Measurements from ENCODE around the gene ZAP70. TPM values are rescaled to one million over a fixed set of nuclear protein-coding genes. Genes with fewer than 3 reads are reported as not detected.

ZAP70 gene
- total and polyA plus RNA-seq, 2 donors (not counting 3 experiments of a cell fraction or from before 2014, with no cell fraction given): 0.14 TPM; not detected in 1

DNA sequence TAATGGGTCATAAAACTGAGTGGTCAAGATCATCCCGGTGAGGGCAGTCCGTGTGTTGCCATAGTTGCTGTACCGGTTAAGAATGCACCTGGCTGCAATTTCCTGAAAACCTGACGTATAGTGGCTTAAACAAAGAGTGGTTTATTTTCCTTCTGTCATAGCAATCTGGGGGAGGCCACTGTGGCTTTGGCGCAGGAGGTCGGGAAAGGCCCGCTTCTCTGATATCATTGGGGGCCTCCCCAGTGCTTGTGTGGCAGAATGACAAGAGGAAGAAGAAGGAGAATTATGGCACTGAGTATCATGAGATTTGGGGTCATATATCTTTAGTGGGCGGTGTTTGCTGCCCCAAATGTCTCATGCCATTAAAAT, 39.5 kb upstream of the ZAP70 start:
- TF ChIP-seq FOS (IDR thresholded peaks at IDR 0.05; ENCODE audit: borderline replicate concordance, insufficient read depth, low read length) (no peak), POLR2A (IDR thresholded peaks at IDR 0.05; ENCODE audit: low read depth, low read length) (no peak), MYC (IDR thresholded peaks at IDR 0.05; ENCODE audit: low read depth, low read length) (no peak), GATA2 (IDR thresholded peaks at IDR 0.05; ENCODE audit: insufficient read depth, insufficient read length, low read depth, low read length) (no peak), EZH2 (IDR thresholded peaks at IDR 0.05; ENCODE audit: borderline replicate concordance, low read depth, low read length, severe bottlenecking) (no peak), POLR2AphosphoS5 (IDR thresholded peaks at IDR 0.05; ENCODE audit: insufficient read depth, low read depth, low read length) (no peak), JUN (IDR thresholded peaks at IDR 0.05; ENCODE audit: borderline replicate concordance, insufficient read depth, insufficient read length, low read depth) (no peak)
- TF ChIP-seq, protein P1, sequence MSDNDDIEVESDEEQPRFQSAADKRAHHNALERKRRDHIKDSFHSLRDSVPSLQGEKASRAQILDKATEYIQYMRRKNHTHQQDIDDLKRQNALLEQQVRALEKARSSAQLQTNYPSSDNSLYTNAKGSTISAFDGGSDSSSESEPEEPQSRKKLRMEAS (IDR thresholded peaks at IDR 0.05; ENCODE audit: insufficient read depth, insufficient read length): no peak
- TF ChIP-seq, protein P2, sequence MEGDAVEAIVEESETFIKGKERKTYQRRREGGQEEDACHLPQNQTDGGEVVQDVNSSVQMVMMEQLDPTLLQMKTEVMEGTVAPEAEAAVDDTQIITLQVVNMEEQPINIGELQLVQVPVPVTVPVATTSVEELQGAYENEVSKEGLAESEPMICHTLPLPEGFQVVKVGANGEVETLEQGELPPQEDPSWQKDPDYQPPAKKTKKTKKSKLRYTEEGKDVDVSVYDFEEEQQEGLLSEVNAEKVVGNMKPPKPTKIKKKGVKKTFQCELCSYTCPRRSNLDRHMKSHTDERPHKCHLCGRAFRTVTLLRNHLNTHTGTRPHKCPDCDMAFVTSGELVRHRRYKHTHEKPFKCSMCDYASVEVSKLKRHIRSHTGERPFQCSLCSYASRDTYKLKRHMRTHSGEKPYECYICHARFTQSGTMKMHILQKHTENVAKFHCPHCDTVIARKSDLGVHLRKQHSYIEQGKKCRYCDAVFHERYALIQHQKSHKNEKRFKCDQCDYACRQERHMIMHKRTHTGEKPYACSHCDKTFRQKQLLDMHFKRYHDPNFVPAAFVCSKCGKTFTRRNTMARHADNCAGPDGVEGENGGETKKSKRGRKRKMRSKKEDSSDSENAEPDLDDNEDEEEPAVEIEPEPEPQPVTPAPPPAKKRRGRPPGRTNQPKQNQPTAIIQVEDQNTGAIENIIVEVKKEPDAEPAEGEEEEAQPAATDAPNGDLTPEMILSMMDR (IDR thresholded peaks at IDR 0.05; ENCODE audit: extremely low read depth in 1 of 2, insufficient read depth in 1 of 2, low read depth in 1 of 2, low read length in 2 of 2): no peak
- Histone ChIP-seq H3K9me3 (replicated peaks; ENCODE audit: control insufficient read depth, insufficient read depth, low read length) (no peaks in the 10 kb centered on the region), H4K20me1 (replicated peaks; ENCODE audit: control insufficient read depth, extremely low read depth, insufficient read depth, low read length) (no peaks in the 10 kb centered on the region), H3K9ac (replicated peaks; ENCODE audit: extremely low read depth, insufficient read depth, low read length) (no peak overlapping the region), H3K4me3 (replicated peaks in 1 of 3; ENCODE audit: insufficient read depth in 1 of 3, low read depth in 1 of 3, low read length in 3 of 3) (no peak overlapping the region), H3K27ac (ENCODE audit: insufficient read depth, low read depth, low read length) (no peak overlapping the region), H2AFZ (ENCODE audit: low read depth, low read length) (no peak overlapping the region), H3K27me3 (ENCODE audit: control insufficient read depth in 2 of 2, insufficient read depth in 2 of 2, low read length in 2 of 2) (no peaks in the 10 kb centered on the region), H3K79me2 (ENCODE audit: control insufficient read depth, insufficient read depth, low read length) (no peaks in the 10 kb centered on the region), H3K4me2 (ENCODE audit: insufficient read depth, low read length) (no peak overlapping the region), H3K9me1 (replicated peaks; ENCODE audit: control insufficient read depth, extremely low read depth, insufficient read depth, low read length) (no peaks in the 10 kb centered on the region), H3K36me3 (ENCODE audit: control insufficient read depth in 2 of 2, extremely low read depth in 1 of 2, insufficient read depth in 2 of 2, low read length in 2 of 2) (no peaks in the 10 kb centered on the region), H3K4me1 (ENCODE audit: control insufficient read depth, extremely low read depth, insufficient read depth, low read length) (peaks cover 17% of the 10 kb centered on the region)
- POLR2A ChIA-PET: no interaction called here
- no TSS peak for BruUV-seq (replicated peaks)
- FAIRE-seq: no peak
- dilution Hi-C loops (cut with MboI; ENCODE audit: extremely low pct_ligation_motif_present, low sequenced_read_pairs) (no loop called here), intact Hi-C loops (cut with micrococcal nuclease) (no loop called here)
- no peak for DNase-seq (ENCODE audit: low read depth, low spot score)
- CTCF ChIA-PET: interaction anchor here (1.5 kb wide), 1 partner anchor 10 kb away, joined by 8 read pairs; the partner anchor contains the start of gene ACTR1B
